ENCODE data around the gene HDAC2. TPM values are rescaled to one million over a fixed set of nuclear protein-coding genes. Genes with fewer than 3 reads are reported as not detected.
"Not testable (repeated sequence)": the region's sequence is repeated elsewhere in the genome, so short reads cannot be mapped to it uniquely, and the experiment has no call there.

HDAC2 gene
- total and polyA plus RNA-seq, 2 donors (not counting 1 experiment from before 2014, with no cell fraction given): 30.8 to 58.3 TPM

DNA sequence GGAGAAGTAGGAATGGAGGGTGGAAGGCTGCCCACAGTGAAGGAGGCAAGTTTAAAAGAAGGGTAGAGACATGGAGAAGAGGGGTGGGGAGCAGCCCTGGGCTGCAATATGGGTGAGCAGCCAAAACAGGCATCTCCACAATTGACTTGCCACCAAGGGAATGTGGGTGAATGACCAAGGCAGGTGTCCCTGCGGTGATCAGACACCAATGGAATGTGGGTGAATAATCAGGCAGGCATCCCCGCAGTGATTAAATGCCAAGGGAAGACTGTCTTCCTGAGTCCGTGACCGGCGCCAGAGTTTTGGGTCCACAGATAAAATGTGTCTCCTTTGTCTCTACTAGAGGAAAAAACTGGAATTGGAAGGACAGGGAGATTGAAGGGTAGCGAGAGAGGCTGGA, 46.2 kb upstream of the HDAC2 start:
- H3K27me3 Mint-ChIP-seq; POLR2A ChIA-PET; H3K27ac ChIP-seq (ENCODE audit: low read length in 2 of 2); H3K36me3 ChIP-seq (replicated peaks in 1 of 2; ENCODE audit: control extremely low read depth in 1 of 2, control insufficient read depth in 1 of 2, extremely low read depth in 1 of 2, insufficient read depth in 2 of 2, low read length in 1 of 2); H3K79me2 ChIP-seq (ENCODE audit: control insufficient read depth, insufficient read depth, low read length); H3K4me3 ChIP-seq (ENCODE audit: control extremely low read depth in 1 of 5, extremely low read depth in 1 of 5, insufficient read depth in 1 of 5, low read depth in 2 of 5, low read length in 4 of 5); H3K4me2 ChIP-seq (replicated peaks; ENCODE audit: low read depth, low read length, poor library complexity, severe bottlenecking); H3K27ac Mint-ChIP-seq; intact Hi-C loops (cut with micrococcal nuclease); H3K4me1 ChIP-seq (ENCODE audit: control insufficient read depth in 2 of 2, insufficient read depth in 2 of 2, low read length in 2 of 2); ATAC-seq (ENCODE audit: low read depth); H2AFZ ChIP-seq (ENCODE audit: insufficient read depth, low read depth, low read length, poor library complexity, severe bottlenecking); H3K27me3 ChIP-seq (replicated peaks in 1 of 4; ENCODE audit: control extremely low read depth in 1 of 4, control insufficient read depth in 3 of 4, insufficient read depth in 4 of 4, low read length in 3 of 4); CTCF ChIA-PET; H3K9me3 ChIP-seq (ENCODE audit: control extremely low read depth in 1 of 3, control insufficient read depth in 2 of 3, insufficient read depth in 1 of 3, low read length in 2 of 3); H3K9me3 Mint-ChIP-seq (ENCODE audit: insufficient read depth); DNase-seq; H3K4me1 Mint-ChIP-seq; H3K4me3 Mint-ChIP-seq; H3K9ac ChIP-seq (ENCODE audit: low read length); H4K20me1 ChIP-seq (ENCODE audit: control insufficient read depth, insufficient read depth, low read length, poor library complexity, severe bottlenecking): not testable (repeated sequence)
- WGBS (ENCODE audit: insufficient coverage): 92% methylated on average over 6 of the region's 6 CpGs

DNA sequence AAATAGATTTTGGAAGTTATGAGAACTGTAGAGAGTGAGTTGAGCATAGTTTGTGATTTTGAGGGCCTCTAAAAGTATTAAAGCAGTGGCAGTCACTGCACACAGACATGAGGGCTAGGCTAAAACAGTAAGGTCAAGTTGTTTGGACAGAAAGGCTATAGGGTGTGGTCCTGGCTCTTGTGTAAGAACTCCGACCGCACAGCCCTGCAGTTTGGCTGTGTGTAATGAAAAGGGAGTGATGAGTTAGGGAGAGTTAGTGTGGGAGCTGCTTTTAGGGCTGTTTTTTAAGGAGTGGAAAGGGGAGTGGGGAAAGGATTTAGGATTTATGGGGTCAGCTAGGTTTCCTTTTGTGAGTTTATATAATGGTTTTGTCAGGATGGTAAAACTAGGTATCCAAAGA, 43.2 kb upstream of the HDAC2 start:
- H3K27ac ChIP-seq (ENCODE audit: low read length in 2 of 2); DNase-seq; H4K20me1 ChIP-seq (ENCODE audit: control insufficient read depth, insufficient read depth, low read length, poor library complexity, severe bottlenecking); H3K27me3 Mint-ChIP-seq; POLR2A ChIA-PET; H3K79me2 ChIP-seq (ENCODE audit: control insufficient read depth, insufficient read depth, low read length); H3K4me3 Mint-ChIP-seq; H2AFZ ChIP-seq (ENCODE audit: insufficient read depth, low read depth, low read length, poor library complexity, severe bottlenecking); ATAC-seq (ENCODE audit: low read depth); H3K4me3 ChIP-seq (ENCODE audit: control extremely low read depth in 1 of 5, extremely low read depth in 1 of 5, insufficient read depth in 1 of 5, low read depth in 2 of 5, low read length in 4 of 5); H3K4me2 ChIP-seq (replicated peaks; ENCODE audit: low read depth, low read length, poor library complexity, severe bottlenecking); H3K27me3 ChIP-seq (replicated peaks in 1 of 4; ENCODE audit: control extremely low read depth in 1 of 4, control insufficient read depth in 3 of 4, insufficient read depth in 4 of 4, low read length in 3 of 4); H3K4me1 ChIP-seq (ENCODE audit: control insufficient read depth in 2 of 2, insufficient read depth in 2 of 2, low read length in 2 of 2); intact Hi-C loops (cut with micrococcal nuclease); H3K4me1 Mint-ChIP-seq; H3K27ac Mint-ChIP-seq; H3K9me3 Mint-ChIP-seq (ENCODE audit: insufficient read depth); CTCF ChIA-PET; H3K9ac ChIP-seq (ENCODE audit: low read length); H3K36me3 ChIP-seq (replicated peaks in 1 of 2; ENCODE audit: control extremely low read depth in 1 of 2, control insufficient read depth in 1 of 2, extremely low read depth in 1 of 2, insufficient read depth in 2 of 2, low read length in 1 of 2); H3K9me3 ChIP-seq (ENCODE audit: control extremely low read depth in 1 of 3, control insufficient read depth in 2 of 3, insufficient read depth in 1 of 3, low read length in 2 of 3): not testable (repeated sequence)
- WGBS (ENCODE audit: insufficient coverage): 96% methylated on average over 2 of the region's 2 CpGs

DNA sequence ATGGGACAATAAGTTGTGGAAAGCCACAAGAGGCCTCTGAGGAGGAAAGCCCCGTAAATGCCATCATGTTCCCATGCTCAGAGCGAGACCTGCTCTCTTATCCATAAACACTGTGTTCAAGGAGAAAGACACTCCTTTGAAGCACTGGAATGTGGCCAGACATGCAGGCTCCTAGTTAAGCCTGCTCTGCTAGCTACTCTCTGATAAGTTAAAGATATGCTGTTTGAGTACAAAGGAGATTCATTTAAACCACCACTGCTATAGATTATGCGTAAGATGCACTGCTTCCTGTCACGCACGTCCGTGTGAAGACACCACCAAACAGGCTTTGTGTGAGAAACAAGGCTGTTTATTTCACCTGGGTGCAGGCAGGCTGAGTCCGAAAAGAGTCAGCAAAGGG, 40.5 kb upstream of the HDAC2 start:
- 93% methylated on average over 6 of the region's 7 CpGs for WGBS (ENCODE audit: insufficient coverage)
- CTCF ChIA-PET; intact Hi-C loops (cut with micrococcal nuclease); H3K27ac ChIP-seq (ENCODE audit: low read length in 2 of 2); H3K9ac ChIP-seq (ENCODE audit: low read length); H3K4me1 ChIP-seq (ENCODE audit: control insufficient read depth in 2 of 2, insufficient read depth in 2 of 2, low read length in 2 of 2); H3K9me3 Mint-ChIP-seq (ENCODE audit: insufficient read depth); H3K4me1 Mint-ChIP-seq; H3K36me3 ChIP-seq (replicated peaks in 1 of 2; ENCODE audit: control extremely low read depth in 1 of 2, control insufficient read depth in 1 of 2, extremely low read depth in 1 of 2, insufficient read depth in 2 of 2, low read length in 1 of 2); DNase-seq; H3K4me3 ChIP-seq (ENCODE audit: control extremely low read depth in 1 of 5, extremely low read depth in 1 of 5, insufficient read depth in 1 of 5, low read depth in 2 of 5, low read length in 4 of 5); H3K4me2 ChIP-seq (replicated peaks; ENCODE audit: low read depth, low read length, poor library complexity, severe bottlenecking); H3K79me2 ChIP-seq (ENCODE audit: control insufficient read depth, insufficient read depth, low read length); H2AFZ ChIP-seq (ENCODE audit: insufficient read depth, low read depth, low read length, poor library complexity, severe bottlenecking); H3K9me3 ChIP-seq (ENCODE audit: control extremely low read depth in 1 of 3, control insufficient read depth in 2 of 3, insufficient read depth in 1 of 3, low read length in 2 of 3); ATAC-seq (ENCODE audit: low read depth); H3K27me3 ChIP-seq (replicated peaks in 1 of 4; ENCODE audit: control extremely low read depth in 1 of 4, control insufficient read depth in 3 of 4, insufficient read depth in 4 of 4, low read length in 3 of 4); POLR2A ChIA-PET; H3K27ac Mint-ChIP-seq; H3K4me3 Mint-ChIP-seq; H4K20me1 ChIP-seq (ENCODE audit: control insufficient read depth, insufficient read depth, low read length, poor library complexity, severe bottlenecking): not testable (repeated sequence)
- H3K27me3 Mint-ChIP-seq: peaks cover 25% of the 10 kb centered on the region
